Left hindlimb (tissue), 1 donor: ENCODE data around the gene CRB3.

Experiments used
- DNase-seq: peaks from one replicate; pipeline ENCODE4 v3.0.0-alpha.2; 2018

CRB3 gene

DNA sequence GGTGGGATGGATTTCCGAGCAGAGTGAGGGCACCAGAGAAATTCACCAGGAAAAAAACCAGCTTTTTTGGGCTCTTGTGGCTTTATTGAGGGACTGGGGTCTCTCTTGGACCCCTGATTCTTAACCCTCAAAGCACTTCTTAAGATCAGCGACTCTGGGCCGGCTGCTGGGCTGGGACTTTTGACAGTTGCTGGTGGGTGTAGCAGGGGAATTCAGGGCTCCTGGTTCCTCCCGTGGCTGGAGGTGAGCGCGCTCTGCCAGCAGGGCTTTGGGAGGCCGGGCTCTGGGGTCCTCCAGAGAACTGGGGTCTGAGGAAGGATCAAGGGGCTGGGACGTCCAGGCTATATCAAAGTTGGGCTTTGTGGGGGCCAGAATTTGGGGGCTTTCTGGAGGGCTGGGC, 3.3 kb downstream of the CRB3 start:
- DNase-seq, result no peak

DNA sequence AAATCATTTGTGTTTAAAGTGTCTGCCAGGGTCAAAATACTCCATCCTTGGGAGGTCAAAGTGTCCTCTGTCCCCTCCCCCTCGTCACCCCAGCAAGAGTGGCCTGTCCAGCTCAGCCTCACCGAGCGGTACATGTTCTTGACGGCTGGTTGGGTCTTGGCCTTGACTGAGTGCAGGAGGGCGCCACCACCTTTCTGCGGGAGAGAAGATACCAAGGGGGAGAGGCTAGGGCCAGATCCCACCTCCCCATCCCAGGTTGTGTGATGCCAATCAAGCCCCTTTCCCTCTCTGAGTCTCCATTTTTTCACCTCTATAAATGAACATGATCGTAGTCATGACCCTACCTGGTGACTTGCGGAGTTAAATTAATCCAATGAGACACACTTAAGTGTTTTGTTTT, 6.1 kb downstream of the CRB3 start:
- DNase-seq, result no peak

DNA sequence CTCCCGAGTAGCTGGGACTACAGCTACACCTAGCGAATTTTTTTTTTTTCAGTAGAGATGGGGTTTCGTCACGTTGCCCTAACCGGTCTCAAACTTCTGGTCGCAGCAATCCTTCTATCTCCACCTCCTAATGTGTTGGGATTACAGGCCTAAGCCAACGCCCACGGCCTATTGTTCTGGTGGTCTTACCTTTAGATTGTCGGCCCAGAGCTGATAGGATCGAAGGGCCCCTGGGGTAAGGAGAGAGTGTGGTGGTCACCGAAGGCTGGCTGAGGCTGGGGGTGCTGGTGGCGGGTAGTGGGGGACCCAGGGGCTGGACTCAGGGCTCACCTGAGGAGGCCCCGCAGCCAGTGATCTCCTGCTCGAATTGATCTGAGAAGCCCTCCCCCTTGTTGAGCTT, 7.0 kb downstream of the CRB3 start:
- DNase-seq, result no peak

DNA sequence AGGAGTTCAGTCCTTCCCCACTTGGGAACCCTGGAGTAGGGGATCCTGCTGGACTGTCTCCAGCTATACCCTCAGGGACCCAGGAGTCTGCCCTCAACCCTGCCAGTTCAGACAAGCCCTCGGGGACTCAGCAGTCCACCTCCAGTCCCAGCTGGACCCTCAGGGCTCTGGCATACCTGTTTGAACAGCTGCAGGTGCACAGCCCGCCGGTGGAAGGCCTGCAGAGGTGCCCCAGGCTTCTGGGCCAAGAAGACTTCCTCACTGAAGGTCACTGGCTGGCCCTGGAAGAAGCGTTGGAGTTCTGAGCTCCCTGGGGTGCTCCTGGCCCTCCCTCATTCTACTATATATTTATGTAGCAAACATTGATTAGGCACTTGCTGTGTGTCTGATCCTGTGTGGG, 8.6 kb downstream of the CRB3 start:
- DNase-seq, result no peak

DNA sequence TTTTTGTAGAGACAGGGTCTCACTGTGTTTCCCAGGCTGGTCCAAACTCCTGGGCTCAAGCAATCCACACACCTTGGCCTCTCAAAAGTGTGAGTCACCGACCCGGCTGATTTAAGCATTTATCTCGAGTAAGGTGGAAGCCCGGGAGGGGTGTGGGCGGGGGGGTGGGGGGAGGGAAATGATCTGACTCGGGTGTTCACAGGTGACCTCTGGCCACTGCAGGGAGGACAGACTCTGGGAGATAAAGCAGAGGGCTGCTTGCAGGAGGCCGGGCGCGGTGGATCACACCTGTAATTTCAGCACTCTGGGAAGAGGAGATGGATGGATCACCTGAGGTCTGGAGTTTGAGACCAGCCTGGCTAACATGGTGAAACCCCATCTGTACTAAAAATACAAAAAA, 9.6 kb downstream of the CRB3 start:
- no peak for DNase-seq

DNA sequence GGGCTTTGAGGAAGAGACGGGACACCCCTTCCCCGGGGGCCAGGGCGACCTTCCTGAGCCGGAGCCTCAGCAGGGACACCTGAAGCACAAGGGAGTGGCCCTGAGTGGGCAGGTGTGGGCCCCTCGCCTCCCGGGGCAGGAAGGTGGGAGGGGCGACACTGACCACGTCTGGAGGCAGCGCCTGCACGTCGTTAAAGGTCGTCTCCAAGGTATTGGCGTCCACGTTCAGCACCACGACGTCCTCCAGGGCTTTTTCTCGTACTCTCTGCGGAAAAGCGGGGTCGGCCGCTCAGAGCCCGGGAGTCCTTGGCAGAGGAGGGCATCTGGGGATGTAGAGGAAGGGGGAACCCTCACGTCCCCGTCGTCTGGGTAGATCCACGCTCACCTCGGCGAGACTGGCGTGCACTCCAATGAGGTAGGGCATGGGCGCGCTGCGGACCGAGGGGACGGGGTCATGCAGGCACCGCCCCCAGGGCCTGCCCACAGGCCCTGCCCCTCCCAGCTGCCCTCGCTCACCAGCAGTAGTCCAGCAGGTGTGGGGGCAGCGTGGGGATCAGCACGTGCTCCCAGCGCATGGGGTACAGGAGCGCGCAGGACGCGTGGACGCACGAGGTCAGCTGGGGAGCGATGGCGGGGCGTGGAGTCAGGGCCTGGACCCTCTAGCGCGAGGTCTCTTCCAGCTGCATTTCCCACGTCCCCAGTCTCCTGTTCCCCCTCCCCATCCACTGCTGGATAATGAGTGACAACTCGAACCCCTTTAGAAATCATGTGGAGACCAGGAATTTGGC, 11.4 kb downstream of the CRB3 start:
- no peak for DNase-seq

DNA sequence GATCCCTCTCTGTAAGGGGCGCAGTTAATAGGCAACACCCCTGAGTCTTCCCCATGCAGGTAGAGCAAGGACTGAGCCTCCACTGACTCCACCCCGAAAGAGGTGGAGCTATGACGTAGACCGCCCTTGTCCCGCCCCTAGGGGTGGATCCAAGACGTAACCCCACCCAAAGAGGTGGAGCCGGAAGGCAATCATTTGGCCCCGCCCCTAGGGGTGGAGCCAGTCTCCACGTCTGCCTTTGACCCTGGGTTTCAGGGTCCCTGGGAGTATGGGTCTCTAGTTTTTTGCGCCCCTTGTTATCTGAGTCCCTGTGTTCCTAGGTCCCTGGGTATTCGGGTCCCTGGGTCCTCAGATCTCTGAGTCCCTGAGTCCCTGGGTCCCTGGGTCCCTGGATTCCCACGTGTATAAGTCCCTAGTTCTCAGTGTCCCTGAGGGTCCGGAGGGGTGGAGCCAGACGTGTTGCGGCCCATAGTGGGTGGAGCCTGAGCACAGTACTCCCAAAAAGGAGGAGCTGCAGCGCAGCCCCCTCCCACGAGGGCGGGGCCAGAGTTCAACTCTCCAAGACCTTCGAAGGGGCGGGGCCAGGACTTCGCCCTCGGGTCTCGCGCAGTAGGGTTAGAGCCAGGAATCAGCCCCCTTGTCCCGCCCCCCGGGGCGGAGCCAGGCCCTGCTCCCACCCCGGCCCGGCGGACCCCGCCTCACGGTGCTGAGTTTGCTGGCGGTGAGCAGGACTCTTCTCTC, 12.3 kb downstream of the CRB3 start:
- no peak for DNase-seq

DNA sequence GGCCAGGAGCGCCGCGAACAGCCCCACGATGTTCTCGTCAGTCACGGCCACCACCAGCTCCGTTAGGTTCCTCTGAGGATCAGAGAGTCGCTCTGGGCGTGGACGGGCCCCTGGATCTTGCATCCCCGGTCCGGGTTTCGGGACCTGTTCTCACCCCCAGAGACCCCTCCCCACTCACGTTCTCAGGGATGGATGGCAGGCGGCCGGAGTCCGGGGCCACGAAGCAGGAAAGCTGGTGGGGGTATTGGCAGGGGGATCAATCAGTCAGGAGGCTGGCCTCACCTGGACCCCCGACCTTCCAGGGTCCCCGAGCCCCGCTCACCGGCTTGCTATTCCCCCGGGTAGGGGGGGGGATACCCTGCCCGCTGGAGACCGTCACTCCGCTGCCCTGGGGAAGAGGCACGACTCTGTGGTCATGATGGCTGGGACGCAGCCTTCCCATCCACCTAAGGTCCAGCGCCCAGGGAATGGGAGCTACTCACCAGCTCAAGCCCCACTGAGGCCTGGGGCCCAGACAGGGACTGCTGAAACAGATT, 12.9 kb downstream of the CRB3 start:
- no peak for DNase-seq

DNA sequence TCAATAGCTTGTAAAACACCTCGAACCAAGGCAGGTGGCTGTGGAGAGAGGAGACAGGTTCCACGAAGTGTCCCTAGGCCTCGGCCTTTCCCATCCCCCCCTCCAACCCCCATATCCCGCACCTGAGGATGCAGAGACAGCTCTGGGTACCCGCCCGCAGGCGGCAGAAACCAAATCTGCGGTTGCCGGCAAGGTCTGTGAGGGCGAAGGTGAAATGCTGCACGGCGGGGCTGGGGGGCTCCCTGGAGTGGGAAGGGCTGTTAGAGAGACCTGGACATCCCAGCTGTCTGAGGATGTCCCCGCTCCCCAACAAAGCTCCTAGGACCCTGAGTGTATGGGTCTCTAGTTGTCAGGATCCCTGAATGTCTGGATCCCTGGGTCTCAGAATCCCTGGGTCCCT, 14.7 kb downstream of the CRB3 start:
- no peak for DNase-seq

DNA sequence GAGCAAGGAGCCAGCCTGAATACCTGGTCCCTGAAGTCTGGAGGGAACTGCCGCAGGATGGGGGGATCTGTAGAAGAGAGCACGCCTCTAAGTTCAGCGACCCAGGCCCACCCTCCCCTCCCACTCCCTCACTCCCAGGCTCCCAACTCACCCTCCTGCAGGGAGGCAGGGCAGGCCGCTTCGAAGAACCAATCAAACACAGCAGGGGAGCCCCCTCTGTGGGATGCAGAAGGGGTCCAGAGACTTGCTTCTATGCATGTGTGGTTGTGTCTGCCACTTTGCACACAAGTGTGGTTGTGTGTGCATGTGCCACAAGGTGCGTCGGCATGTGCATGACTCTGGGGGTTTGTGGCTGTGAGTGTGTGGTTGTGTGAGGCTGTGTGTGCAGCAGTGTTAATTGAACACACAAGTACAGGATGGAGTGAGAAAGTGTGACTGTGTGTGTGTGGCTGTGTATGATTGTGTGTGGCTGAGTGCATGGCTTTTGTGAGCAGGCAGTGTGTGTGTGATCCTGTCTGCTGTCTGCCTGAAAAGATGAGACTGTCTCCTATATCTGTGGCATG, 15.8 kb downstream of the CRB3 start:
- no peak for DNase-seq

DNA sequence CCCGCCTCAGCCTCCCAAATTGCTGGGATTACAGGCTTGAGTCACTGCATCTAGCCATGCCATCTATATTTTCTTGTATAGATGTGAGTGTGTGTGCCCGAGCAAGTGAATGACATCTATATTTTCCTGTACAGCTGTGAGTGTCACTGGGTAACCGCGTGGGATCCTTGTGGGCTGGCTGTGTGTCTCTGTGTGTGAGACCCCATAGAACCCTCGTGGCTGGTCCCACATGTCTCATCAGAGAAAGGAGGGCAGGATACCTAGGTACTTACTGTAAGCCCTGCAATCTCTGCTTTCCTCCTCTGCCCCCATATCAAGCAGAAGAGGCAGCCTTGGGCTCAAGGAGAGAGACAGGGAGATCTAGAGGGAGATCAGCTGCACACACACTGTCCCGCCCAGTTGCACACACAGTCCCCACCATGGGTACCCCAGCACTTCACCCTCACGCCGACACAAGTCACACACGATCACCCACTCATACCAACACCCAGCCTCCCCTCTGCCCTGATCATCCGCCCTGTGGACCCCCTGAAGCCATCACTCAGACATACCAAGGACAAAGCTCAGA, 16.9 kb downstream of the CRB3 start:
- DNase-seq, result no peak

DNA sequence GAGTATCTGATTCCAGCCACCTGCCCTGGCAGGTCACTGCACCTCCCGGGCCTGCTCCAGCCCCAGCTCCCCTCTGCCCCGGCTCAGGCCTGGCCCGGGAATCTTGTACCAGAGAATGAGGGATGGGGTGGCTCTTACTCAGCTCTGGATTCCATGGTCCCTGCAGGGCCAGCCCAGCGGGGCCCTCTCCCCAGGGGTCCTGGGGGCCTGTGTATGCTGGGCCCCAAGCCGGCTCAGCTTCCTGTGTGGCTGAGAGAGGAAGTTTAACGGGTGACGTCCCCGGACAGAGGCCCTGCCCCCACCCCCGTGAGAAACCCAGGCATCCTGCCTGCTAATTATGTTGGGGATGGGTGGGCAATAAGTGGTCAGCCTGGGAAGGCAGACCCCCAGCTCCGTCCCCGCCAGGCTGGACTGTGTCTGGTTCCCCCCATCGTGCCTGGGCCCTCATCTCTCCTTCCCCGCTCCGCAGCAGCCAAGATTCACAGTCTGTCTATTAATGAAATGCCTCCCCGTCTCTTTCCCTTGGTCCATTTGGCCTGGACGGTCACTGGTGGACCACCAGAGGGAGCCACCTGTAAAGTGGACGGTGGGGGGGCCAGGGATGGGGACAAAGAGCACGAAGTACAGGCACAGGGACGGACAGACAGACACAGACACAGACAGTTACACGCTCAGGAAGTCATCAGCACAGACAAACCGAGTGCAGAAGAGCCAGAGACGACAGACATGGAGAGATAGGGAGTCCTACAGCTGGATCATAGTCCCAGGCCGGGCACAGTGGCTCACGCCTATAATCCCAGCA, 17.7 kb downstream of the CRB3 start, which contains the start of gene DENND1C:
TSS of gene DENND1C (minus strand) at position 247 of the 802 bp plus-strand sequence. CDS start at position 155, 92 bp downstream.
- no peak for DNase-seq

DNA sequence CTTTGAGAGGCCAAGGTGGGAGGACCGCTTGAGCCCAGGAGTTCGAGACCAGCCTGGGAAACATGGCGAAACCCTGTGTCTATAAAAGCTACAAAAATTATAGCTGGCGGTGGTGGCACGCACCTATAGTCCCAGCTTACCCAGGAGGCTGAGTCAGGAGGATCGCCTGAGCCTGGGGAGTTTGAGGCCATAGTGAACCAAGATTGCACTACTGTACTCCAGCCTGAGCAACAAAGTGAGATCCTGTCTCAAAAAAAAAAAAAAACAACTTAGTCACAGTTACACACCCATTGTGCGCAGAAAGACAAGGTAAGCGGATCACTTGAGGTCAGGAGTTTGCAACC, 18.2 kb downstream of the CRB3 start:
- DNase-seq, result no peak

DNA sequence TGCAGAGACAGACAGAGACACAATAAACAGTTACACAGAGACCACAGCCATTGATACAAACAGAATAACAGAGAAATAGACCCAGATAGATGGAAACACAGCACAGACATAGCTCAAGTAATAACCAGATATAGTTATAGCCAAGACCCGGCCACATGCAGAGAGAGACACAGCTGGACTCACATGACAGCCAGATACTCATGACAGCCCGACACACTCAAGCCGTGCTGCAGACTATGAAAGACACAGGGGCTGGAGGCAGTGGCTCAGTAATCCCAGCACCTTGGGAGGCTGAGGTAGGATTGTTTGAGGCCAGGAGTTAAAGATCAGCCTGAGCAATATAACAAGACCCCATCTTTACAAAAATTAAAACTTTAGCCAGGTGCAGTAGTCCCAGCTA, 19.2 kb downstream of the CRB3 start:
- DNase-seq, result no peak

DNA sequence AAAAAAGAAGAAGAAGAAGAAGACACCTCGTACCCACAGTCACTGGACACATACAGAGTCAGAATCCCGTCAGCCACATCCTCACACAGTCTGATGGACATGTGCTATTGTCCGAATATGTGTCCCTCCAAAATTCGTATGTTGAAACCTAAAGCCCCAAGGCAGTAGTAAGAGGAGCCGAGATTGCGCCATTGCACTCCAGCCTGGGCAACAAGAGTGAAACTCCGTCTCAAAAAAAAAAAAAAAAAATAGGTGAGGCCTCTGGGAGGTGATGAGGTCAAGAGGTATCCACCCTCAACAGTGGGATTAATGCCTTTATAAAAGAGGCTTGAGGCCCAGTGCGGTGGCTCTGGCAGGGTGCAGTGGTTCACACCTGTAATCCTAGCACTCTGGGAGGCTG, 20.2 kb downstream of the CRB3 start:
- DNase-seq, result no peak

DNA sequence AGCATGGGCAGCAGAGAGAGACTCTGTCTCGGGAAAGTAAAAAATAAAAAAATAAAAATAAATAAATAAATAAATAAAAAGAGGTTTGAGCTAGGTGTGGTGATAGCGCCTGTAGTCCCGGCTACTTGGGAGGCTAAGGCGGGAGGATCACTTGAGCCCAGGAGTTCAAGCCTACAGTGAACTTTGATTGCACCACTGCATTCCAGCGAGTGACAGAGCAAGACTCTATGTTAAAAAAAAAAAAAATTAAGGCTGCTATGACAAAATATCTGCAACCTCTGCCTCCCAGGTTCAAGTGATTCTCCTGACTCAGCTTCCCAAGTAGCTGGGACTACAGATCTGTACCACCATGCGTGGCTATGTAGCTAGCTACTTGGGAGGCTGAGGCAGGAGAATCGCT, 20.8 kb downstream of the CRB3 start:
- no peak for DNase-seq

DNA sequence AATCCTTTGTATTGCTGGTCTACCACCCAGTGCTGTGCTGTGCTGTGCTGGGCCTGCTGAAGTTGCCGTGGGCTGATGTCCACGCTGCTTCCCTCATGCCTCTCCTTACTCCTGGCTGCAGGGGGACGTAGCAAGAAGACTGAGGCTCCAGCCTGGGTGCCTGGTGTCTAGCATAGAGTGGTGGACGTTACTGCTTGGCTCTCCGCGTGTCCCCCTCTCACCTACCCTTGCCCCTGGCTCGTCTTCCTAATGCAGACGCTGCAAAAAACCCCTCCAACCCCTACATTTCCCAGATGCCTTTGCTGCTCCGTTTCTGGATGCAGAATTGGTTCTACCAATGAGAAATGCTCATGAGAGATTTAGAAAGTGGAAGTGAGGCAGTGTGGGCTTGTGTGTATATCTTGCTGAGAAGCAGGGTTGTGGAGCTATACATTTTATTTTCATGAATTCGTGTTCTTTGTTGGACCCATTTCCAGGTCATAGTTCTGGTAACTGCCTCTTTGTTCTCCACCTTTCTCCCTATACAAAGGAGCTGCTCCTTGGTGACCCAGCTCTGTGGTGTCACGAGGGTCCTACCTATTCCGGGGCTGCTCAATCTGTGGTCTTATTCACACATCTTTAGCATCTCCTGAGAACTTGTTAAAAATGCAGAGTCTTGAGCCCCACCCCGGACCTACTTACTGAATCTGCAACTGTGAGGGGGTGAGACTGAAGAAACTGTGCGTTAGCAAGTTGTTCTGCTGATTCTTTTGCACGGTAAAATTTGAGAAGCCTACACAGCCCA, 25.4 kb downstream of the CRB3 start:
- no peak for DNase-seq

DNA sequence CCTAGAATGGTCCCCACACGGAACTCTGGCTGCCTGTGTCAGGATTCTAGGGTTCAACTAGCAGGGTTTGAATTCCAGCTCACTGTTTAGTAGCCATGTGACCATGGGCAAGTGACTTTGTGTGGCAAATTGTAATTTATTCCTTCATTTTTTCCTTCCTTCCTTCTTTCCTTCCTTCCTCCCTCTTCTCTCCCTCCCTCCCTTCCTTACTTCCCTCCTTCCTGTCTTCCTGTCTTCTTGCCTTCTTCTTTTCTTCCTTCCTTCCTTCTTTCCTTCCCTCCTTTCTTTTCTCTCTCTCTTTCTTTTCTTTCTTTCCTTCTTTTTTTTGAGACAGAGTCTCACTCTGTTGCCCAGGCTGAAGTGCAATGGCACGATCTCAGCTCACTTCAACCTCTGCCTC, 26.1 kb downstream of the CRB3 start:
- no peak for DNase-seq

DNA sequence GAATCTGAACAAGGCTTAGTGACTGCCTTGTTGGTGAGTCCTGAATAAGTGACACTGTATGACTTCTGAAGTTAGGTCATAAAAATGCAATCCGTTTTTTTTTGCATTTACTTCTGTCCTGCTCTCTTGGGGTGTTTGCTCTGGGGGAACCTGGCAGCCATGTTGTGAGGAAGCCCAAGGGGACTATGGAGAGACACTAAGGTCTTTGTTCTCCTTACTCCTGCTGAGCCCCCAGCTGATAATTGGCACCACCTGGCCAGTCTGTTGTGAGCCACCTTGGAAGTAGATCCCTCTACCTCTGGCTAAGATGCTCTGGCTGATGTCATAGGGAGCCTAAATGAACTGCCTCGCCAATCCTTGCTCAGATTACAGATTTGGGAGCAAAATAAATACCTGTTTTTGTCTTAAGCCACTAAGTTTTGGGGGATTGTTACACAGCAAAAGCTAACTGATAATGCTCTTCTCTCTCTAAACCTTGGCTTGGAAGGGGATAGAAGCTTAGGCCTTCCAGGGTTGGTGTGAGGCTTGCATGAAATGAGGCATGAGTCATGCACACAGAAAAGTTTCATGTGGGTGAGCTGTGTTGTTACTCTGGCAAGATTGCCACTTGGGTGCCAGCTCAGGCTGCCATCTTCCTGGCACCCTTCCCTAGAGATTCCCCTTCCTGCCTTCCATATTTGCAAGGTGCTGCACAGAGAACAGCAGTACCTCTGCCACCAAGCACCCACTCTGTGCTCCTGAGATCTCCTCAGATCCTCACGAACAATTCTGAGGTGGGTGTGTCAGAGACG, 27.9 kb downstream of the CRB3 start:
- no peak for DNase-seq

DNA sequence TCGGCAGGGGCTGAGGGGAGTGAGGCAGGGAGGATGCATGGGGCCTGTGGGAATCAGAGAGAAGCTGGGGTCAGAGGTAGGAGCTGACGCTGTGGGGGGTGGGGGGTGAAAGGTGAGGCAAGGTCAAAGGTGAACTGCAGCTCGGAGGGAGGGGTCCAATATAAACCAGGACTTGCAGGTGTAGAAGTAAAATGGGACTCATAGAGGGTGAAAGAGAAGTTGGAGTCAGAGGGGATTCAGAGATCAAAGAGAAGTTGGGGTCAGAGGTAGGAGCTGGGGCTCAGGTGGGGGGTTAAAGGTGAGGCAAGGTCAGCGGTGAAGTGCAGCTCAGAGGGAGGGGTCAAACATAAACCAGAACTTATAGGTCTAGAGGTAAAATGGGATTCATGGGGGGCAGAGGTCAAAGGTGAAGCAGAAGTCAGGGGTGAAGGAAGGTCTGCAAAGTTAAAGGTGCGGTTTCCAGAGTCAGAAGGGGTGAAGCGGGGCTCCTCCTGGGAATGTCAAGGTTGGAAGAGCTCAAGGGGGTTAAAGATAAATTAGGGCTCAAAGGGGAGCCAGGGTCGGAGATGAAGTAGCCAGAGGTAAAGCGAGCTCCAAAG, 30.5 kb downstream of the CRB3 start:
- DNase-seq, result no peak

DNA sequence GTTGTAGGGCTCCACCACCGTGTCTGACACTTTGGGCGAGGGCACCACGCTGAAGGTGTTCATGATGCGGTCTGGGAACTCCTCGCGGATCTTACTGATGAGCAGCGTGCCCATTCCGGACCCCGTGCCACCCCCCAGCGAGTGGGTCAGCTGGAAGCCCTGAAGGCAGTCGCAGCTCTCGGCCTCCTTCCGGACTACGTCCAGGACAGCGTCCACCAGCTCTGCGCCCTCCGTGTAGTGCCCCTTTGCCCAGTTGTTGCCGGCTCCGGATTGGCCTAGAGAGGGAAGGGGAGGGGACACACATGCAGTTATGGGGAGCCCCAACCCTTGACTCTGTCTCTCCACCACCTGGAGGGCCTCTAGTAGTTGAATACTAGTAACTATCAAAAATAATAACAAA, 31.9 kb downstream of the CRB3 start:
- no peak for DNase-seq
